SHP77 treated with DMSO at 0.1 percent for 48 hours (cell line): Measurements from ENCODE around the gene LITAF.
"Not testable (repeated sequence)": the region's sequence is repeated elsewhere in the genome, so short reads cannot be mapped to it uniquely, and the experiment has no call there.

Source experiments
- DNase-seq: peaks from one replicate; lab custom pipeline; 2025; lab: John Stamatoyannopoulos, UW

LITAF gene

GRCh38 chr16:11620243-11621003 lies 33.7 kb upstream of the LITAF start:
- no peak for DNase-seq

DNA sequence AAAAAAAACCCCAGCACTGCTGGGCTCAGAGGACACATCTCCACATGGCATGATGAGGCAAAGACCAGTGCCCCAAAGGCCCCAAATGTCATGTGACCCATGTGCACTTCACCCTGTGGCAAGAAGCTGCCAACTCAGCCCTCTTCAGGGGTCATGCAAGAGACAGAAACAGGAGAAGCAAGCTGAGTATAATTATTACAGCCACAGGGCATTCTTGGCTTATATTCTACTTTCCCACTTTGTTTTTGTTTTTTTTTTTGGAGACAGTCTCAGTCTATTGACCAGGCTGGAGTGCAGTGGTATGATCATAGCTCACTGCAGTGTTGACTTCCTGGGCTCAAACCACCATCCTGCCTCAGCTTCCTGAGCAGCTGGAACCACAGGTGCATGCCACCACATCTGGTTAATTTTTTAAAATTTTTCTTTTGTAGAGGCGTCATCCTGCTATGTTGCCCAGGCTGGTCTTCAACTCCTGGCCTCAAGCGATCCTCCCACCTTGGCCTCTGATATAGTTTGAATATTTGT lies 32.7 kb upstream of the LITAF start:
- DNase-seq, result no peak

DNA sequence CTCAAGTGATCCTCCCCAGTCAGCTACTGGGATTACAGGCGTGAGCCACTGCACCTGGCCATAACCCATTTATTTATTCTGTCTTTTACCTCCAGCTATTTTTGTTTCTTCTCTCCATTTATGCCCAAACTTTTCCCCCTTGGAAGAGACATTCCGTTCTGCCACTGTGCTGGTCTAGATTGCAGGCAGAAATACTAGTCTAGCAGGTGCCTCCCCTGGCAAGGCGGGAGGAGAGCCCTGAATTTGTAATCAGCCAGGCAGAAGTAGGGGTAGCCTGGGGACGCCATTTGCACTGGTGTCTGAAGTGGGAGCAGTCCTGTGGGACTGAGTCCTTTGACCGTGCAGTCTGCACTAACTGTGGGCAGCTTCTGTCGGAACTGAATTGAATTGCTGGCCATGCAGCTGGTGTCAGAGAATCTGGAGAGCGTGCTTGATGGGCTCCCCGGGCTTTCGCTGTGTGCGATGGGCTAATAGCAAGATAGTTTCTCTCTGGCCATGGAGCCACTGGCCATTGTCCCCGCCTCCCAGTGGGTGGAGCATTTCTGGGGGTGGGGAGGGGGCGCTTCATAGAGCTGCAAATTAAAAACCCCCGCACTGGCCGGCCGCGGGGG lies 31.5 kb upstream of the LITAF start:
- no peak for DNase-seq

GRCh38 chr16:11615748-11616447 lies 29.2 kb upstream of the LITAF start:
- DNase-seq, result no peak

DNA sequence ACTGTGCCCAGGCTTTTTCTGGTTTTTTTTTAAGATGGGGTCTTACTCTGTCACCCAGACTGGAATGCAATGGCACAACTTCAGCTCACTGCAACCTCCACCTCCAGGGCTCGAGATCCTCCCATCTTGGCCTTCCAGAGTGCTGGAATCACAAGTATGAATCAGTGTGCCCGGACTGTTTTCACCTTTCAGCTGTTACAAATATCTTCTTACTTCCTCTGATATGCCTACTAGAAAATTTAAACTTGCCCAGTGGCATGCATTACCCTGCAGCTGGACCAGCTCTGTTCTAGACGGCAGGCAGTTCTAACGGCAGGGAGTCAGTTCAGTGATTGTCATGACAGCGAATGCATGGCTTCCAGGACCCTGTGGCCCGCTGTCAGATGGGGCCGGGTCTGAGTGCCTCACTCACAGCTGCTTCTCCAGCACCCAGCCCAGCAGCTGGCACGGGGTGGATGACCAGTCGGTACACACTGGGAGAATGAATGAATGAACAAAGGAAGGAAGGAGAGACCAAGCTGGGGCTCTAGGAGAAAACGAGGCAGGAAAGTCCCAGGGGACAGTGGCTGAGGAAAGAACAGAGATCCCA lies 28.0 kb upstream of the LITAF start:
- no peak for DNase-seq

DNA sequence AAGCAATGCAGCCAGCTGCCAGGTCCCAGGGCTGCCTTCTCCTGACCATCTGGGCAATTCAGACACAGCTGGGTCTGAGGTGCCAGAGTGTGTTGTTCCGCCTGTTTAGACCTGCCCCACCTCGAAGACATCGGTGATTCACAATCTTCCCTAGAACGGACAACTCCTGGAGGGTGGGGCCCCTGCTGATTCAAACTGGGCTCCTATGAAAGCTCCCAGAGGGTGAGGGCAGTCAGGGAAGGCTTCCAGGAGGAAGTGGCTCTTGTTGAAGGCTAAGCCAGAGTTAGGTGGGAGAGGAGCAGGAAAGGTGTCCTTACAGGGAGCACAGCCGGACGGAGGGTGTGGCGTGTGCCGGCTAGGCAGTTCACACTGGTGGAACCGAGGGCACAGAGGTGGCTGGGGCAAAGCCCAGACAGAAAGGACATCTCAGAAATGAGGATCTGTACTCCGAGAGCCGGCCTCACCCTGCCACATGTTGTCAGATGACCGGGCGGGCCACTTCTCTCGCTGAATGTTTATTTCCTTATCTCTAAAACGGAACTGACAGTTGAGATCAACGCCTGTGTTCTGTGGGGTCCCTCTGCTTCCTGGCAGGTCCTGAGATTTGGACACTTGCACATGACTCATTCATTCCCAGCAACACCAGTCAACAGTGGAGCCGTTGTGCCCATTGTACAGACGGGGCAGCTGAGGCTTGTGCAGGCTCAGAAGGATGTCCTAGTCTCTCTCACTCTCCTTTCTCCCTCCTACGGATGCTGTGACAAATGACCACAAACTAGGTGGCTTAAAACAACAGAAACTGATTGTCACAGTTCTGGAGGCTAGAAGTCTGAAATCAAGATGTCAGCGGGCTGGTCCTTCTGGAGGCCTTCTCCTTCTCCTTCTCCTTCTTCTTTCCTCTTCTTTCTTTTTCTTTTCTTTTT lies 26.9 kb upstream of the LITAF start:
- no peak for DNase-seq

DNA sequence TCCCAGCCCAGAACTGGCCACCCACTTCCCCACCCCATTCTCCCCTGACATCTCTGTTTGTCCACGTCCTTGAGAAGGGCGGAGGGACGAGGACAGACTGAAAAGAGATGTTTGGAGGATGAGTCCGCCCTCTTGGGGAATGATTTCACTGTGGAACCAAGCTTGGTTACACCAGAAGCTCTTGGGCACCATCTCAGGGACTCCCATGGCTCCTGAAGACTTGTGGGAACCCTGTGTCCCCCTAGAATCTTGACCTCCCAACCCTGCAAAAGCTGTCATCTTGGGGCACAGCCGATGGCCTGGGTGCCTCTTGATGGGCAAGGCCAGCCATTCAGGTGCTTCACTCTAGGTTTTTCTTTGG lies 25.9 kb upstream of the LITAF start:
- DNase-seq, result no peak

DNA sequence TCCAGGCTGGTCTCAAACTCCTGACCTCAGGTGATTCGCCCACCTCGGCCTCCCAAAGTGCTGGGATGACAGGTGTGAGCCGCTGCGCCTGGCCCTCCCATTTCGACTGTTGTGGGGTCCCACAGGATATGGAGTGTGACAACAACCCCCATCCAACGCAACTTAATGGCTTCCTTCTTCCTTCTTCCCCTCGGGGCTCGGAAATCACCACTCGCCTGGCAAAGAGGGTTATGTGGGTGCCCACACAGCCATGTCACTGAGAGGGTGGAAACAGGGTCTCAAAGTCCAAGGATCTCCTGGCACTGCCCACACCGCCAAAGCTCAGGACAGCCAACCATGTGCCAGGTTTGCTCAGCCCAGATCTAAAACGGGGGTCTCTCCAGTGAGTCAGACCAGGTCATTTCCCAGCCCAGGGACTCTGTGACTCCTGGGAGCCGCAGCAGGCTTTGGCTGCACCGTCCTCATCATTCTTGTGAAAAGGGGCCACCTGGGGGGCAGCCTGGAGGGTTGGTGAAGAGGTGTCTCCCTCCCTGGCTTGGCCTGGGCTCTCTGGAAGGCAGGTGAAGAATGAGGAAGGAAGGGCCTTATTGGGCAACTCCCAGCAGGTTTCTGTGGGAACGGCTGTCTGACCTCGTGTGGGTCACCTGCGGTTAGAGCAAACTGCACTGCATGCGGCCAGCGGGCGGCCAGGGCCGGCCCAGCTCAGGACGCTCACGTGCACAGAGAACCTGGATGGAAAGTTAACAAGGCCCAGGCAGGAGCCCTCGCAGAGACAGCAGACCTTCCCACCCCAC lies 25.3 kb upstream of the LITAF start:
- DNase-seq, result no peak

DNA sequence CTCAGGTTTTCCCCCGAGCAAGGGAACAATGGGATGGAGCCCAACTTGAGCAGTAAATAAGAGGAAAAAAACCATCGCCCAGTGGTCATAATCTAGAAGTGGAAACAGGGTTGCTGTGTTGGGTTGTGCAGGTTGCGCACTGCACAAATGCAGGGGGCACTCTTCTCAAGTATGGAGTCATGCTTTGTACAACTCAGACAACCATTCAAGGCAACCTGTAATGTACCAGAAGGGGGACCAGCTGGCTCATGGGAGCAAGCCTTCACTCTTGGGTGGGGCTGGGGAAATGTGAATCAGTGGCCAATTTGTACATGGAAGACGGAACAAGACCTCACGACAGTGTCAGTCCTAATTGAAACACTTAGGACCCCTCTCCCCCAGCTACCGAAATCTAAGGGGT lies 23.9 kb upstream of the LITAF start:
- no peak for DNase-seq

GRCh38 chr16:11610121-11610505 lies 23.4 kb upstream of the LITAF start:
- no peak for DNase-seq

GRCh38 chr16:11609474-11610120 lies 22.9 kb upstream of the LITAF start:
- no peak for DNase-seq

- DNase-seq, result no peak
Measured at GRCh38 chr16:11605891-11606290, 19.2 kb upstream of the LITAF start.

GRCh38 chr16:11605564-11605886 lies 18.8 kb upstream of the LITAF start:
- DNase-seq, result no peak

DNA sequence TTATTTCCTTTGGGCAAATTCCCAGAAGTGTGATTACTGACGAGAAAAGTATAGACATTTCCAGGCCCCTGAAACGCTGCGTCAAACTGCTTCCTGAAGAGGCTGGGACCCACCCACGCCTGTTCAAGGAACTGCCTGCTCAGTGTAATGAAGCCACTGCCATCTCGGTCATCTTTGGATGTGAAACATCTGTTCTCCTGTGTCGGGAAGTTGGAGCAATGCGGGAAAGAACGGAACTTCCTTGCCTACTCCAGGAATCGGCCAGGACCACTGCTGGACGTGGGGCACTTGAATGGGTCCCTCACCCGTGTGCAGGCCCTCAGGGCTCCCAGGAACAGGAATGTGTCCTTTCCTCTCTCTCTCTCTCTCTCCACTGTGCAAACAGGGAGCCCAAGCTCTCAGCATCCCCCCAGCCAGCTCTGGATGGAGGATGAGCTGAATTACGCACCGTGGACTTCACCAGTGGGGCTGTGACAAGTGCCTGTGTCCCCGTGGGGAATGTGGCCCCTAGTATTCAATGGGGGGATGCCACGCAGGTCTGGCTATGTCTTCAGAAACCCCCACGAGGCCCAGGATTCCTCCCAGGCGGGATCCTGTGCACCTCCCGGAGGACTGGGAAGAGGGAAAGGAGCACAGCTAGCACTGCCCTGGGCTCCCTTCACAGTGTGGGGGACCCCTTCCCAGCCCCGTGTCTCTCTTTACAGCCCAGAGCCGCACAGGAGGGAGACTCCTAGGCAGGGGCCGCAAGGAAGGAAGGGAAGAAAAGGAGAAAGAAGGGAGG lies 18.3 kb upstream of the LITAF start:
- no peak for DNase-seq

DNA sequence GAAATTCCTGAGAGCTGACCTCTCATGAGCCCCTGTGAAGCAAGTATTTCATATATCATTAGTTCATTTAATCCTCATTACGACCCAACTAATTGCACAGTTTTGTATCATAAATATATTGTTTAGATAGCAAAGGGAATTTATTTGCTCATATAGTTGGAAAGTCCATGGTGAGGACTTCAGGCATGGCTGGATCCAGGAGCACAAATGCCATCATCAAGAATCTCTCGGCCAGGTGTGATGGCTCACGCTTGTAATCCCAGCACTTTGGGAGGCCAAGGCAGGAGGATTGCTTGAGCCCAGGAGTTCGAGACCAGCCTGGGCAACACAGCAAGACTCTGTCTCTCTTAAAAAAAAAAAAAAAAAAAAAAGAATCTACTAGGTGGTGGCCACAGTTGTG lies 17.6 kb upstream of the LITAF start:
- not testable (repeated sequence) for DNase-seq

GRCh38 chr16:11603331-11603750 lies 16.6 kb upstream of the LITAF start:
- no peak for DNase-seq

DNA sequence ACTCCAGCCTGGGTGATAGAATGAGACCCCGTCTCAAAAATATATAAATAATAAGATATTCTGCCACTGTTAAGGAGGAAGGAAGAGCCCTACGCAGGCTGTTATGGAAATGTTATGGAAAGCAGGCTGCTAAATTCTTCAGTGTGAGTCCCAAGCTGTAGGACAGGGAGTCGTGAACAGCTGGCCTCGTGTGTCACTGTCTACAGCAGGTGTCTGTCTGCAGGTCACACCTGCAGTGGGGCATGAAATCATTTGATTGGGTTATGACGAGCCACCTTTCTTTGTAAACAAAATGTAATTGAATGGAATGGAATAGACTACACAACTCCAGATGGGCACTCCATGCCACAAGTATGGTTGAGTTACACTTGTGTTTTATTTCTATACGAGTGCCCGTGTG lies 15.6 kb upstream of the LITAF start:
- DNase-seq, result peak; percentile 73

- no peak for DNase-seq
Measured at GRCh38 chr16:11601911-11602310, 15.2 kb upstream of the LITAF start.

DNA sequence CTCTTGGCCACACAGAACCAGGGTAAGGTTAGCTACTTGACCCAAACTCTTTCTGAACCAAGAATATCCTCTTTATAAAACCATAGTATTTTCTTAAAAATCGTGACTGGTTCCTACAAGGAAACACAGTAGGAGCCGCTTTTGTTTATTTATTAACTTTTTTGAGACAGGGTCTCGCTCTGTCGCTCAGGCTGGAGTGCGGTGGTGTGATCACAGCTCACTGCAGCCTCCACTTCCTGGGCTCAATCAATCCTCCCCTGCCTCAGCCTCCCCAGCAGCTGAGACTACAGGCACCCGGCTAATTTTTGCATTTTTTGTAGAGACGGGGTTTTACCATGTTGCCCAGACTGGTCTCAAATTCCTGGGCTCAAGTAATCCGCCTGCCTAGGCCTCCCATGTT lies 14.7 kb upstream of the LITAF start:
- DNase-seq, result no peak

DNA sequence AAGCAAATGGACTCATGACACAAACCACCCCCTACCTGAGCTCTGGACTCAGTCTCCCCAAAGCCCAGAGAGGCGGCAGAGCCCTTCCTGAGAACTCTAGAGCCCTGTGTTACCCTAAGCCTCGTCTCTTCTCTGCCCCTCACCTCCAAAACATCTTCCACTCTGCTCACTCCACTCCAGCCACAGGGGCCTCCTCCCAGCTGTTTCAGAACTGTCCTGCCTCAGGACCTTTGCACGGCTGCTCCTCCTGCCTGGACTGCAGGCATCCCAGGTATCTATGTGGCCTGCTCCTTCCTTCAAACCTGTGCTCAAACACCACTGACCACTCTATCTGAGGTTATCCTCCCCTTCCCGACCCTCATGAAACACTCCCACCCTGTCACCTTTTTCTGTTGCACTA lies 12.9 kb upstream of the LITAF start:
- DNase-seq, result no peak
